Testis (tissue), 2 donors: ENCODE results near the gene IL36RN.

Experiments used
- CTCF ChIP-seq, 3 experiments: fragments of 450-650 bp in 2 of 3; fragments of 200-600 bp in 1 of 3; sonication (generic) in 1 of 3; IDR thresholded peaks; one replicate each; pipeline ENCODE4 v1.5.1; 2016 to 2019; ENCODE audit warnings: antibody characterized with exemption in 3 of 3, mild to moderate bottlenecking in 2 of 3, moderate library complexity in 1 of 3
- POLR2A ChIP-seq: fragments of 450-650 bp; IDR thresholded peaks from one replicate; pipeline ENCODE4 v1.6.1; 2017; ENCODE audit warnings: antibody characterized with exemption, mild to moderate bottlenecking, moderate library complexity

GRCh38 chr2:113041871-113042270 is 17.1 kb upstream of the IL36RN start:
- TF ChIP-seq POLR2A (no peak), CTCF (IDR thresholded peaks at IDR 0.05) (no peak)
